ENCODE measurements around the gene TRMT2A.

TRMT2A gene

GRCh38 chr22:20112623-20113511, 4.2 kb downstream of the TRMT2A start:
- Histone ChIP-seq H3K36me3 (peaks cover 70% of the 10 kb centered on the region), H3K27me3 (no peaks in the 10 kb centered on the region), H3K4me3 (ENCODE audit: low read depth in 1 of 2, low read length in 1 of 2) (no peak overlapping the region), H3K9me3 (no peaks in the 10 kb centered on the region), H3K4me1 (ENCODE audit: control insufficient read depth in 1 of 2, insufficient read depth in 1 of 2, low read depth in 1 of 2, low read length in 1 of 2) (peaks cover 14 to 18% of the 10 kb centered on the region in 2 experiments), H3K27ac (no peak overlapping the region)
- TF ChIP-seq CTCF (IDR thresholded peaks at IDR 0.05) = no peak

- no peaks in the 10 kb centered on the region for H3K27me3 ChIP-seq
- H3K4me3 ChIP-seq (ENCODE audit: low read depth in 1 of 2, low read length in 1 of 2) = no peak overlapping the region
- H3K36me3 ChIP-seq = peaks cover 79% of the 10 kb centered on the region
- H3K27ac ChIP-seq = no peak overlapping the region
- H3K9me3 ChIP-seq = no peaks in the 10 kb centered on the region
- peaks cover 10 to 11% of the 10 kb centered on the region in 2 experiments for H3K4me1 ChIP-seq (ENCODE audit: control insufficient read depth in 1 of 2, insufficient read depth in 1 of 2, low read depth in 1 of 2, low read length in 1 of 2)
- TF ChIP-seq CTCF (IDR thresholded peaks at IDR 0.05) = no peak
Measured at GRCh38 chr22:20111689-20112622, 5.1 kb downstream of the TRMT2A start.

- Histone ChIP-seq H3K27ac (no peak overlapping the region), H3K4me3 (ENCODE audit: low read depth in 1 of 2, low read length in 1 of 2) (no peak overlapping the region), H3K9me3 (no peaks in the 10 kb centered on the region), H3K36me3 (peaks cover 87% of the 10 kb centered on the region), H3K4me1 (ENCODE audit: control insufficient read depth in 1 of 2, insufficient read depth in 1 of 2, low read depth in 1 of 2, low read length in 1 of 2) (peaks cover 3 to 5% of the 10 kb centered on the region in 2 experiments), H3K27me3 (no peaks in the 10 kb centered on the region)
- no peak for TF ChIP-seq CTCF (IDR thresholded peaks at IDR 0.05)
Measured at GRCh38 chr22:20111045-20111688, 5.9 kb downstream of the TRMT2A start.

GRCh38 chr22:20110359-20110985, 6.6 kb downstream of the TRMT2A start:
- no peaks in the 10 kb centered on the region for H3K27me3 ChIP-seq
- no peaks in the 10 kb centered on the region for H3K4me1 ChIP-seq (ENCODE audit: control insufficient read depth in 1 of 2, insufficient read depth in 1 of 2, low read depth in 1 of 2, low read length in 1 of 2)
- H3K36me3 ChIP-seq = peaks cover 93% of the 10 kb centered on the region
- H3K4me3 ChIP-seq (ENCODE audit: low read depth in 1 of 2, low read length in 1 of 2) = no peak overlapping the region
- no peak overlapping the region for H3K27ac ChIP-seq
- no peaks in the 10 kb centered on the region for H3K9me3 ChIP-seq
- TF ChIP-seq CTCF (IDR thresholded peaks at IDR 0.05) = no peak

All from neutrophil (primary cell).